ENCODE results near the gene SLC2A1.

The SLC2A1 gene

GRCh38 chr1:42979896-42980800 lies 21.5 kb upstream of the SLC2A1 start:
- no peak for DNase-seq

DNA sequence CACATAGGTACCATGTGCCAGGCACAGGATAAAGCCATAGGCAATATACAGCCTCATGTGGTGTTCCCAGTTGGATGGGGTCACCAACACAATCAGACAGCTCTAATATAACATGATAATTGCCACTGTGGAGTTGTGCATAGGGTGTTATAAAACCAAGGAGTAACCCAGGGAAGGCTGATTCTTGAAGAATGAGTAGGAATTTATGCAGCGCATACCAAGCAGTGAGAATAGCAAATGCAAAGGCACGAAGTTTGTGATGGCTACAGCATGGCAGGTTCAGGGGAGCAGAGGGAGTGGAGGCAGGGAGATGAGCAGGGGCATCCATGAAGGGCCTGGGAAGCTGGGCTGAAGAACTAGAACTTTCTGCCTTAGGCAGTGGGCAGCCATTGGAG lies 20.4 kb upstream of the SLC2A1 start:
- no peak for DNase-seq

GRCh38 chr1:42978317-42979035 lies 19.8 kb upstream of the SLC2A1 start:
- no peak for DNase-seq

DNA sequence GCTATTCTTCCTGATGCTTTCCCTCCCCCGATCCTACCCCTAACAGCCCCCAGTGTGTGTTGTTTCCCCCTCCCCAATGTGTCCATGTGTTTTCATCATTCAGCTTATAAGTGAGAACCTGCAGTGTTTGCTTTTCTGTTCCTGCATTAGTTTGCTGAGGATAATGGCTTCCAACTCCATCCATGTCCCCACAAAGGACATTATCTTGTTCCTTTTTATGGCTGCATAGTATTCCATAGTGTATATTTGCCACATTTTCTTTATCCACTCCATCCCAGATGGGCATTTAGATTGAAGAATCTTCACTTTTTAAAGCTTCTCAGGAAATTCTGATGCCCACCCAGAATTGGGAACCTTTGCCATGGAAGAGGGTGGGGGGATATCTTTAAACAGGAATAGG lies 19.0 kb upstream of the SLC2A1 start:
- no peak for DNase-seq

DNA sequence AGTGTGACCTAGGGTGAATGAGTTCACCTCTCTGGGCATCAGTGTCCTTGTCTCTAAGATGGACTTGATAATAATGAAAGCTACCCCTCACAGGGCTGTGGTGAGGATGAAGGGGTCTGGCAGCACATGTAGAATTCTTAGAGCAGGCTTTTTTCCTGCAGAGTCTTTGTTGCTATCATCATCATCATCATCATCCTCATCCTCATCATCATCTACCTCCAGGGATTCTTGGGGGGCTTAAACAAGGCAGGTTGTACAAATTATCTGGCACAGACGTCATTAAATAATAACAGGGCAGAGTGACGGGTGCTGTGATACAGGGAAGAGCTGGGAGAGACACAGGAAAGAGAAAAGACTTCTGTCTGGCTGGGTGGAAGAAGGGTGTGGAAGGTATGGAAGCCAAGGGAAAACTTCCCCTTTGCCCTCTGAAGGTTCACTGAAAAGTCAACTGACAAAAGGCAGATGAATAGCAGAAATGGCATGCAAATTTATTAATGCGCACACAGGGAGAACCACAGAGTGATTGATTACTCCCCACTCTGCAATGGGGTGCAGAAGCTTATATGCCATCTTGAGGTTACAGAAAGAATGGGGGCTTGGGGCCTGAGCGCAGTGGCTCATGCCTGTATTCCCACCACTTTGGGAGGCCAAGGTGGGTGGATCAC lies 17.0 kb upstream of the SLC2A1 start:
- DNase-seq, result no peak

- DNase-seq, result no peak
These were observed 16.2 kb upstream of the SLC2A1 start for GRCh38 chr1:42974767-42975437.

DNA sequence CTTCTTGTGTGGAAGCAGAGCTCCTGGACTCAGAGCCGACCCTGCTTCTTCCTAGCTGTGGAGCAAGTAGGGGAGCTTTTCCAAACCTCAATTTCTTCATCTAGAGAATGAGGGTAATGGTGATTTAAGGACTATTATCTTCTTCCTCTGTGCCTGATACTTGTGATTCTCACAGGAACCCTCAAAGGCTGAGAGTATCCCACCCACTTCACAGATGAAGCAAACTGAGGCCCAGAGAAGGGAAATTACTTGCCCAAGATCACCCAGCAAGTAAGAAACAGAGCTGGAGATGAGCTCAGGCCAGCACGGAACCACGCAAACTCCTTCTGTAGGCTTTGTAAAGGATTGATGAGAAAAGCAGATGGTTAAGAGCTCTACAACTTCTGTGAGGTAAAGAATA lies 15.1 kb upstream of the SLC2A1 start:
- no peak for DNase-seq

DNA sequence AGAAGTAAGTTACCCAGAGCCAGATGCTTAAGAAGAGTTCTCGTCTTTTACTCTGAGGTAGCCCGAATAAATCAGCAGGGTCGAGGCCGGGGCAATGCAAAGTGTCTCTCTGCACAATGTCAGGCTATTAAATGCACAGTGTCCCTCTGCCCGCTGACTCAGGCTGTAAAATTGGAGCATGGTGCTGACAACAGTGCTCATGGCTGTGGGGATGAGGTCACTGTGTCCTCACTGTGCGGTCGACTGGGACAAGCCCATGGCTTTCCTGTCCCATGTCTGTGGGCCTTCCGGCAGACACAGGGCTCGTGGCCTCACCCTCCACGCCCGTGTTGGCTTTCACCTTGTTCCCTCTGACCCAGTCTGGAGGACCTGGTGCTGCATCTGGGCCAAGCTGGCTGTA lies 14.6 kb upstream of the SLC2A1 start:
- no peak for DNase-seq

DNA sequence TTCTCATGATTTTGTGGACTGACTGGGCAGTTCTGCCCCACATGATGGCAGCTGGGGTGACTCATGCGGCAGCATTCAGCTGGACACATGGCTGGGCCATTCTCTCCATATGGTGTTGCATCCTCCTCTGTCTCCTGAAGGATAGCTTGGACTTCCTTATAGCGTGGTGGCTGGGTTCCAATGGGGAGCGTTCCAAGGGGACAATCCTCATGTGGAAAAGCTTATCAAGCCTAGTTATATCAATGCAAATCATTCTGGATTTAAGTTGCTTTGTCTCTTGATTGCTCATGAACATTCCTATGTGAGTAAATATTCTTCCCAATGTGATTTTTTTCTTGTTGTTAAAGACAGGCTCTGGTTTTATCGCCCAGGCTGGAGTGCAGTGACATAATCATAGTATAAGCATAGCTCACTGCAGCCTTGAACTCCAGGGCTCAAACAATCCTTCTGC lies 13.2 kb upstream of the SLC2A1 start:
- DNase-seq, result no peak

GRCh38 chr1:42970143-42970542 lies 11.5 kb upstream of the SLC2A1 start:
- DNase-seq, result no peak

DNA sequence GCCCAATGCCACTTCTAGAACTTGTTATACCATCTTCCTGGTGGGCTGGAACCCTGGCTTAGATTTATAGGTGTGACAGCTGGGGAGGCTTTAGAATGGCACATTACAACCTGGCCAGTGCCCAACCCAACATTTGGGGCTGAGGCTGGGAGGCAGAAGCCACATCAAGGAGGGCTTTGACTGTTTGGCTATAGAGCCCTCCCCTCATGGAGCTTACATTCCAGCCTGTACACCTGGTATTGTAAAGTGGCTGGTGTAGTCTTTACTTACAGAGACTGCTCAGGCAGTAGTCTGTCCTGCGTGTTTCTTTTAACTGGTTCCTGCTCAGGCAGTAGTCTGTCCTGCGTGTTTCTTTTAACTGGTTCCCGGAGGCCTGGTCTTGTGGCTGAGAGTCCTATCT lies 10.0 kb upstream of the SLC2A1 start:
- DNase-seq, result no peak

GRCh38 chr1:42966688-42967612 lies 8.3 kb upstream of the SLC2A1 start:
- DNase-seq, result no peak

- DNase-seq, result no peak
These were observed 6.7 kb upstream of the SLC2A1 start for GRCh38 chr1:42965378-42965777.

GRCh38 chr1:42964044-42964812 lies 5.6 kb upstream of the SLC2A1 start:
- DNase-seq, result no peak

GRCh38 chr1:42963378-42964043 lies 4.8 kb upstream of the SLC2A1 start:
- no peak for DNase-seq

DNA sequence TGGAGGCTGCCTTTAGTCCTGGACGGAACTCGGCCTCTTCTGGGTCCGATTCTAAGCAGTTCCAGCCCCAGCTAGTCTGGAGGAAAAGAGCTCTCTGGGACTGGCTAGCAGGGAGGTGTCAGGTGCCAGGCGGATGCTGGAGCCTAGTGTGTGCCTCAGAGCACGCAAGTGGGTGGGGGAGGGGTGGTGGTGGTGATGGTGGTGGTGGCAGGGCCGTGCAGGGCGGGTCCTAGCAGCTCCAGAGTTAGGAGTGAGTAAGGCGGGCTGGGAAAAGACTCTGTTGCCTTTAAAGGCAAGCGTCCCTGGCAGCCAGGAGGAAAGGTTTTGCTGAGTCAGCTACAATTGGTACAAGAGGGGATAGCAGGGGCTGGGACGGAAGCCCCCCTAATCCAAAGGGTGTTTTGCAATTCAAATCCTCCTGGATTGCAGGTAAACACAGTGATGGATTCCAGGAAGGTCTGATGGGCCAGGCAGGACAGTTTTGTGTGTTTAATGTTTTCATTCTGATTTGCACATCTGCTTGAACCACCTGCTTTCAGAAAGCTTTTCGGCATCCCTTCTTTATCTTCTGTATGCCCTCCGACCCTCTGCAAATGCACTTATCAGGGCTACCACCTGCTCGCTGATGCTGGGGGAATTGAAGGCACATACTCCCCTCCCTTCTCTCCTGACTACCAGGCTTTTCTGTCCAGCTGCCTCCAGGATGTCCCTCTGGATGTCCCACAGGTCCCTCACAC lies 4.1 kb upstream of the SLC2A1 start:
- no peak for DNase-seq

DNA sequence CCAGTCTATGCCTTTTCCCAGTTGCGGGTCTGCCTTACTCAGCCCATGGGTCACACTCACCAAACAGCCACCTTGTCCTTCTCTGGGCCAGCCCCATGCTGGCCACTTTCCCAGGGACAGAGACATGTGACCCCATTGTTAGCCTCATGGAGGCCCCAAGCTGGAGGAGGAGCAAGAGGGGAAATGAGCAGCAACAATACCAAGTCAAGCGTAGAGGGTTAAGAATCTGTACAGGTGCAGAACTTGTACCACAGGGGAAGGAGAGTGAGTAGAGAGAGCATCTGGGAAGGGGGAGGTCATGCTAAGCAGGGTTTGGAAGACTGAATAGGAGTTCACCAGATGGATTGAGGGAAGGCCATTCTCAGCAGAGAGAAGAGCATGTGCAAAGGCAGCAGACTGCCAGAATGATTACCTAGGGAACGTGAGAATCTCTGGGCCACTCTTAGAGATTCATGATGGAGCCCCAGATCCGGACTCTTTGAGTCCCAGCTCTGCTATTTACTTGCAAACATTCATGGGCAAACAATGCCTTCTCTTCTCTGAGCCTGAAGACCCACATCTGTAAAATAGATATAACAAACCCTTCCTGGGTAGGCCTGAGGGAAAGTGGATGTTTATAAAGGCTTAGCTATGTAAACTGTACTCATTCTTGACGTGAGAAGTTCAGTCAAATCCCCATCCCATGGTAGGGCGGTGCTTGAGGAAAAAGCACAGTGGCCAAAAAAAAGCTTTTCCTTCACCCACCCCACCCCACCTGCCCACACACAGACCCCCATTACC lies 2.8 kb upstream of the SLC2A1 start:
- no peak for DNase-seq

GRCh38 chr1:42960566-42961311 lies 2.1 kb upstream of the SLC2A1 start:
- no peak for DNase-seq

DNA sequence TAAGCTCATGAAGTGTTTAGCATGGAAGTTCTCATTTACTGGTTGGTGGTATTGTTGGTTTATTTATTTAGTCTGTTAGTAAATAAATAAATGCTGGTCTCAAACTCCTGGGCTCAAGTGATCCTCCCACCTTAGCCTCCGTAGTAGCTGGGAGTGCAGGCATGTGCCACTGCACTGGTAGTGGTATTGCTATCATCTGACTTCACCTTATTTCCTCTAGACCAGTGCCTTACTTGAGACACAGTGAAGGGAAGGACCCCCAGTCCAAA lies 1.4 kb upstream of the SLC2A1 start:
- DNase-seq, result no peak
